ENCODE measurements around the gene KRT12. TPM values are rescaled to one million over a fixed set of nuclear protein-coding genes. Genes with fewer than 3 reads are reported as not detected.

KRT12 gene
- total and polyA plus RNA-seq, 9 of the 15 experiments (the other 6 are each of a cell fraction or from before 2014, with no cell fraction given), result 0.18 to 7.0 (median 2.2) TPM

DNA sequence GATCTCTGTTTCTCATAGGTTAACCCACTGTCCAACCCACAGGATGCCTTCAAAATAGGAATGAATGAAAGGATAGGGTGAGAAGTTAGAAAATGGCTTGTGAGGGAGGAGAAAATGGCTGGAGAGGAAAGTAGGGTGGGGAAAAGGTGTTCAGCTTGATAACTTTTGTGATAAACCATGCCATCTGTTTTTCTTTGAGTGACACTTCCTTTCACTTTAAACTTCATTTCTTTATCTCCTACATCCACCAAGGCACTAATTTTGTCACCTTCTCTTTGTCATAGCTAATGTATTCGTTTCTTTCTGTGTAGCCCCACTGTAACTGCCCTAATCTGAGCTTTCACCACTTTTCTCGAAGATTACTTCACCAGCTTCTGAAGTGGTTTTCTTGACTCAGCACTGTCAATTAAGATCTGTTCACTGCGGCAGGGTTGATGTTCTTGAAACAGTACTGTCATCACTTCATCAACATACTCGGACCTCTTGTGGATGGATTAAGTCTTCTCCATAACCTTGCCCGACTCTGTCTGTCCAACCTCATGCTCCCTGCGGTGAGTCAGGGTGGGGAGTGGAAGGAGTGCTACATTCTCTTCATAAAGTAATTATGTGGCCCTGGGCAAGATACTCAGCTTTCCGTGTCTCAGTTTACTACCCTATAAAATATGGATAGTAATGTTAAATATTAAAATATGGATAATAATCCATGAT lies 39.1 kb downstream of the KRT12 start (continued):
- no peak for TF ChIP-seq GABPB2 (CRISPR knock-in tag; conservative IDR thresholded peaks at IDR 0.05)
- TF ChIP-seq CHD4 (IDR thresholded peaks at IDR 0.05; ENCODE audit: insufficient read depth, insufficient replicate concordance, low read depth, low read length, poor library complexity, severe bottlenecking), result no peak
- TF ChIP-seq, protein P1, sequence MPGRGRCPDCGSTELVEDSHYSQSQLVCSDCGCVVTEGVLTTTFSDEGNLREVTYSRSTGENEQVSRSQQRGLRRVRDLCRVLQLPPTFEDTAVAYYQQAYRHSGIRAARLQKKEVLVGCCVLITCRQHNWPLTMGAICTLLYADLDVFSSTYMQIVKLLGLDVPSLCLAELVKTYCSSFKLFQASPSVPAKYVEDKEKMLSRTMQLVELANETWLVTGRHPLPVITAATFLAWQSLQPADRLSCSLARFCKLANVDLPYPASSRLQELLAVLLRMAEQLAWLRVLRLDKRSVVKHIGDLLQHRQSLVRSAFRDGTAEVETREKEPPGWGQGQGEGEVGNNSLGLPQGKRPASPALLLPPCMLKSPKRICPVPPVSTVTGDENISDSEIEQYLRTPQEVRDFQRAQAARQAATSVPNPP (IDR thresholded peaks at IDR 0.05; ENCODE audit: borderline replicate concordance, insufficient read depth, insufficient read length), result no peak
- TF ChIP-seq, protein P2, sequence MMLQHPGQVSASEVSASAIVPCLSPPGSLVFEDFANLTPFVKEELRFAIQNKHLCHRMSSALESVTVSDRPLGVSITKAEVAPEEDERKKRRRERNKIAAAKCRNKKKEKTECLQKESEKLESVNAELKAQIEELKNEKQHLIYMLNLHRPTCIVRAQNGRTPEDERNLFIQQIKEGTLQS (IDR thresholded peaks at IDR 0.05), result peak; percentile 95
- TF ChIP-seq, protein P2 (CRISPR knock-in tag; conservative IDR thresholded peaks at IDR 0.05), result peak; percentile 57; the same call in 1 of the 2 replicates
- no peak for TF ChIP-seq ZNF76 (CRISPR knock-in tag; IDR thresholded peaks at IDR 0.05; ENCODE audit: borderline replicate concordance)
- TF ChIP-seq BACH1 (tag; IDR thresholded peaks at IDR 0.05), result peak; percentile 94
- TF ChIP-seq FOXJ2 (tag; IDR thresholded peaks at IDR 0.05), result no peak
- no peak for TF ChIP-seq EWSR1 (IDR thresholded peaks at IDR 0.05; ENCODE audit: borderline replicate concordance, low read depth, partially characterized antibody)
- TF ChIP-seq HLTF (IDR thresholded peaks at IDR 0.05), result peak; percentile 91
- TF ChIP-seq, protein P3, sequence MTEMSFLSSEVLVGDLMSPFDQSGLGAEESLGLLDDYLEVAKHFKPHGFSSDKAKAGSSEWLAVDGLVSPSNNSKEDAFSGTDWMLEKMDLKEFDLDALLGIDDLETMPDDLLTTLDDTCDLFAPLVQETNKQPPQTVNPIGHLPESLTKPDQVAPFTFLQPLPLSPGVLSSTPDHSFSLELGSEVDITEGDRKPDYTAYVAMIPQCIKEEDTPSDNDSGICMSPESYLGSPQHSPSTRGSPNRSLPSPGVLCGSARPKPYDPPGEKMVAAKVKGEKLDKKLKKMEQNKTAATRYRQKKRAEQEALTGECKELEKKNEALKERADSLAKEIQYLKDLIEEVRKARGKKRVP (CRISPR knock-in tag; IDR thresholded peaks at IDR 0.05), result no peak
- TF ChIP-seq ZNF444 (CRISPR knock-in tag; IDR thresholded peaks at IDR 0.05), result no peak
- no peak for TF ChIP-seq ELF2 (CRISPR knock-in tag; IDR thresholded peaks at IDR 0.05)
- no peak for TF ChIP-seq NCOA4 (IDR thresholded peaks at IDR 0.05; ENCODE audit: partially characterized antibody)
- peak; percentile 98 for TF ChIP-seq TEAD4 (IDR thresholded peaks at IDR 0.05; ENCODE audit: low read length)
- no peak for TF ChIP-seq TEAD4 (CRISPR knock-in tag; IDR thresholded peaks at IDR 0.05; ENCODE audit: borderline replicate concordance)
- TF ChIP-seq TRIM24 (IDR thresholded peaks at IDR 0.05), result peak; percentile 92 to 95
- TF ChIP-seq ARID1B (IDR thresholded peaks at IDR 0.05), result peak; percentile 99
- TF ChIP-seq RBM14 (IDR thresholded peaks at IDR 0.05; ENCODE audit: borderline replicate concordance, insufficient read depth, low read depth, low read length), result no peak
- no peak for TF ChIP-seq RAD51 (IDR thresholded peaks at IDR 0.05; ENCODE audit: borderline replicate concordance, low read depth)
- no peak for TF ChIP-seq KDM2B (CRISPR knock-in tag; IDR thresholded peaks at IDR 0.05)
- TF ChIP-seq, protein P4, sequence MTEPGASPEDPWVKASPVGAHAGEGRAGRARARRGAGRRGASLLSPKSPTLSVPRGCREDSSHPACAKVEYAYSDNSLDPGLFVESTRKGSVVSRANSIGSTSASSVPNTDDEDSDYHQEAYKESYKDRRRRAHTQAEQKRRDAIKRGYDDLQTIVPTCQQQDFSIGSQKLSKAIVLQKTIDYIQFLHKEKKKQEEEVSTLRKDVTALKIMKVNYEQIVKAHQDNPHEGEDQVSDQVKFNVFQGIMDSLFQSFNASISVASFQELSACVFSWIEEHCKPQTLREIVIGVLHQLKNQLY (CRISPR knock-in tag; conservative IDR thresholded peaks at IDR 0.05), result no peak
- peak; percentile 85 for TF ChIP-seq MTA1 (IDR thresholded peaks at IDR 0.05; ENCODE audit: borderline replicate concordance)
- no peak; the same call in none of the 2 replicates for TF ChIP-seq TOE1 (IDR thresholded peaks at IDR 0.05; ENCODE audit: borderline replicate concordance)
- TF ChIP-seq TOE1 (CRISPR knock-in tag; IDR thresholded peaks at IDR 0.05; ENCODE audit: borderline replicate concordance, low read depth), result no peak
- peak; percentile 97 for TF ChIP-seq PML (IDR thresholded peaks at IDR 0.05; ENCODE audit: low read length)
